Measurements from ENCODE around the gene TSPAN32. TPM values are rescaled to one million over a fixed set of nuclear protein-coding genes. Genes with fewer than 3 reads are reported as not detected.

Gene TSPAN32
- total and polyA plus RNA-seq, 10 of the 15 experiments (the other 5 are each of a cell fraction or from before 2014, with no cell fraction given): 0.08 TPM; not detected in 9

- TF ChIP-seq, protein P1, sequence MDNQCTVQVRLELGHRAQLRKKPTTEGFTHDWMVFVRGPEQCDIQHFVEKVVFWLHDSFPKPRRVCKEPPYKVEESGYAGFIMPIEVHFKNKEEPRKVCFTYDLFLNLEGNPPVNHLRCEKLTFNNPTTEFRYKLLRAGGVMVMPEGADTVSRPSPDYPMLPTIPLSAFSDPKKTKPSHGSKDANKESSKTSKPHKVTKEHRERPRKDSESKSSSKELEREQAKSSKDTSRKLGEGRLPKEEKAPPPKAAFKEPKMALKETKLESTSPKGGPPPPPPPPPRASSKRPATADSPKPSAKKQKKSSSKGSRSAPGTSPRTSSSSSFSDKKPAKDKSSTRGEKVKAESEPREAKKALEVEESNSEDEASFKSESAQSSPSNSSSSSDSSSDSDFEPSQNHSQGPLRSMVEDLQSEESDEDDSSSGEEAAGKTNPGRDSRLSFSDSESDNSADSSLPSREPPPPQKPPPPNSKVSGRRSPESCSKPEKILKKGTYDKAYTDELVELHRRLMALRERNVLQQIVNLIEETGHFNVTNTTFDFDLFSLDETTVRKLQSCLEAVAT (IDR thresholded peaks at IDR 0.05): no peak
- TF ChIP-seq RELA (IDR thresholded peaks at IDR 0.05; ENCODE audit: borderline replicate concordance, partially characterized antibody) (no peak), STAT3 (IDR thresholded peaks at IDR 0.05; ENCODE audit: low read depth, low read length) (no peak), YBX1 (IDR thresholded peaks at IDR 0.05) (no peak), USF1 (IDR thresholded peaks at IDR 0.05; ENCODE audit: borderline replicate concordance, extremely low read length, insufficient read depth, low read depth, low read length) (no peak), SPI1 (IDR thresholded peaks at IDR 0.05; ENCODE audit: borderline replicate concordance, insufficient read depth, low read depth, low read length) (no peak), ATF3 (IDR thresholded peaks at IDR 0.05; ENCODE audit: borderline replicate concordance, extremely low read depth, low read depth, low read length) (no peak), MEF2B (IDR thresholded peaks at IDR 0.05; ENCODE audit: partially characterized antibody, poor library complexity, severe bottlenecking) (no peak), SREBF2 (IDR thresholded peaks at IDR 0.05; ENCODE audit: low read length) (no peak)
- TF ChIP-seq, protein P2, sequence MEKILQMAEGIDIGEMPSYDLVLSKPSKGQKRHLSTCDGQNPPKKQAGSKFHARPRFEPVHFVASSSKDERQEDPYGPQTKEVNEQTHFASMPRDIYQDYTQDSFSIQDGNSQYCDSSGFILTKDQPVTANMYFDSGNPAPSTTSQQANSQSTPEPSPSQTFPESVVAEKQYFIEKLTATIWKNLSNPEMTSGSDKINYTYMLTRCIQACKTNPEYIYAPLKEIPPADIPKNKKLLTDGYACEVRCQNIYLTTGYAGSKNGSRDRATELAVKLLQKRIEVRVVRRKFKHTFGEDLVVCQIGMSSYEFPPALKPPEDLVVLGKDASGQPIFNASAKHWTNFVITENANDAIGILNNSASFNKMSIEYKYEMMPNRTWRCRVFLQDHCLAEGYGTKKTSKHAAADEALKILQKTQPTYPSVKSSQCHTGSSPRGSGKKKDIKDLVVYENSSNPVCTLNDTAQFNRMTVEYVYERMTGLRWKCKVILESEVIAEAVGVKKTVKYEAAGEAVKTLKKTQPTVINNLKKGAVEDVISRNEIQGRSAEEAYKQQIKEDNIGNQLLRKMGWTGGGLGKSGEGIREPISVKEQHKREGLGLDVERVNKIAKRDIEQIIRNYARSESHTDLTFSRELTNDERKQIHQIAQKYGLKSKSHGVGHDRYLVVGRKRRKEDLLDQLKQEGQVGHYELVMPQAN (conservative IDR thresholded peaks at IDR 0.05): no peak
Observed at GRCh38 chr11:2261436-2262230, 40.2 kb upstream of the TSPAN32 start (continued).

All from GM12878 (cell line).